Measurements from ENCODE around the gene EXD3.

Gene EXD3

GRCh38 chr9:137275588-137276472 is 147.1 kb downstream of the EXD3 start:
- no peak overlapping the region for H2AFZ ChIP-seq (ENCODE audit: low read length)
- peak overlapping the region; percentile 75 for H3K14ac ChIP-seq (ENCODE audit: low read length)
- no CpG with 5 or more reads among the region's 24 CpGs for WGBS, 2 donors (ENCODE audit: extremely low coverage in 2 of 2, insufficient read length in 2 of 2, insufficient replicate concordance in 1 of 2)
- H3K36me3 ChIP-seq (replicated peaks in 1 of 2; ENCODE audit: control insufficient read depth in 2 of 2, insufficient read depth in 2 of 2, low read length in 2 of 2): peaks cover 25 to 30% of the 10 kb centered on the region in 2 donors
- no peak overlapping the region for H3K4me3 ChIP-seq (ENCODE audit: low read length in 2 of 2)
- peak overlapping the region; percentile 39 for H2BK5ac ChIP-seq (ENCODE audit: low read length)
- no peak overlapping the region for H4K8ac ChIP-seq (ENCODE audit: low read depth, low read length)
- peak overlapping the region; percentile 58 for H2BK12ac ChIP-seq (ENCODE audit: low read length)
- no peak overlapping the region for H3K4me2 ChIP-seq (ENCODE audit: insufficient read depth, low read length, poor library complexity, severe bottlenecking)
- H2BK15ac ChIP-seq (ENCODE audit: low read length): peak overlapping the region; percentile 85
- H3K23ac ChIP-seq (ENCODE audit: low read depth, low read length, poor library complexity): peak overlapping the region; percentile 73
- H3K9me3 ChIP-seq (replicated peaks in 1 of 2; ENCODE audit: control insufficient read depth in 2 of 2, insufficient read depth in 1 of 2, low read depth in 1 of 2, low read length in 2 of 2): peaks cover 3 to 12% of the 10 kb centered on the region in 2 donors
- no peak for DNase-seq (ENCODE audit: low spot score)
- peak overlapping the region; percentile 71 for H3K18ac ChIP-seq (ENCODE audit: low read length)
- H4K91ac ChIP-seq (ENCODE audit: low read depth, low read length, poor library complexity): no peak overlapping the region
- peaks cover 11 to 23% of the 10 kb centered on the region in 2 donors for H3K4me1 ChIP-seq (ENCODE audit: control insufficient read depth in 2 of 2, insufficient read depth in 1 of 2, low read depth in 1 of 2, low read length in 2 of 2)
- H3K27ac ChIP-seq (replicated peaks; ENCODE audit: low read length): peak overlapping the region; percentile 22
- H2AK5ac ChIP-seq (ENCODE audit: low read depth, low read length): peak overlapping the region; percentile 86
- peaks cover 0 to 30% (median 9%) of the 10 kb centered on the region in 3 experiments for H3K27me3 ChIP-seq (ENCODE audit: control insufficient read depth in 3 of 3, insufficient read depth in 3 of 3, low read depth in 1 of 3, low read length in 3 of 3)
- peaks cover 9% of the 10 kb centered on the region for H3K79me1 ChIP-seq (ENCODE audit: low read depth, low read length)
- peak overlapping the region; percentile 47 for H2BK120ac ChIP-seq (ENCODE audit: low read depth, low read length)
- H3K4ac ChIP-seq (ENCODE audit: low read length): peak overlapping the region; percentile 66
- H3K9ac ChIP-seq (ENCODE audit: low read depth, low read length, poor library complexity): peak overlapping the region; percentile 60

GRCh38 chr9:137275203-137275587 is 147.8 kb downstream of the EXD3 start:
- Histone ChIP-seq H2BK120ac (ENCODE audit: low read depth, low read length) (no peak overlapping the region), H3K27me3 (ENCODE audit: control insufficient read depth in 3 of 3, insufficient read depth in 3 of 3, low read depth in 1 of 3, low read length in 3 of 3) (peaks cover 0 to 24% (median 9%) of the 10 kb centered on the region in 3 experiments), H2BK5ac (ENCODE audit: low read length) (peak overlapping the region; percentile 39), H3K27ac (replicated peaks; ENCODE audit: low read length) (peak overlapping the region; percentile 22), H3K14ac (ENCODE audit: low read length) (peak overlapping the region; percentile 21), H3K18ac (ENCODE audit: low read length) (no peak overlapping the region), H2AK5ac (ENCODE audit: low read depth, low read length) (peak overlapping the region; percentile 86), H3K79me1 (ENCODE audit: low read depth, low read length) (peaks cover 9% of the 10 kb centered on the region), H3K4me3 (ENCODE audit: low read length in 2 of 2) (no peak overlapping the region), H2BK15ac (ENCODE audit: low read length) (peak overlapping the region; percentile 85), H4K91ac (ENCODE audit: low read depth, low read length, poor library complexity) (no peak overlapping the region), H3K4me1 (ENCODE audit: control insufficient read depth in 2 of 2, insufficient read depth in 1 of 2, low read depth in 1 of 2, low read length in 2 of 2) (peaks cover 11 to 18% of the 10 kb centered on the region in 2 donors), H3K9me3 (replicated peaks in 1 of 2; ENCODE audit: control insufficient read depth in 2 of 2, insufficient read depth in 1 of 2, low read depth in 1 of 2, low read length in 2 of 2) (peaks cover 3 to 12% of the 10 kb centered on the region in 2 donors), H3K36me3 (replicated peaks in 1 of 2; ENCODE audit: control insufficient read depth in 2 of 2, insufficient read depth in 2 of 2, low read length in 2 of 2) (peaks cover 25 to 33% of the 10 kb centered on the region in 2 donors), H3K4ac (ENCODE audit: low read length) (peak overlapping the region; percentile 66), H3K4me2 (ENCODE audit: insufficient read depth, low read length, poor library complexity, severe bottlenecking) (no peak overlapping the region), H4K8ac (ENCODE audit: low read depth, low read length) (no peak overlapping the region), H2BK12ac (ENCODE audit: low read length) (no peak overlapping the region), H2AFZ (ENCODE audit: low read length) (no peak overlapping the region), H3K23ac (ENCODE audit: low read depth, low read length, poor library complexity) (peak overlapping the region; percentile 73), H3K9ac (ENCODE audit: low read depth, low read length, poor library complexity) (no peak overlapping the region)
- no CpG with 5 or more reads among the region's 10 CpGs for WGBS, 2 donors (ENCODE audit: extremely low coverage in 2 of 2, insufficient read length in 2 of 2, insufficient replicate concordance in 1 of 2)
- no peak for DNase-seq (ENCODE audit: low spot score)

- H3K4me1 ChIP-seq (ENCODE audit: control insufficient read depth in 2 of 2, insufficient read depth in 1 of 2, low read depth in 1 of 2, low read length in 2 of 2): peaks cover 11 to 18% of the 10 kb centered on the region in 2 donors
- no peak overlapping the region for H2BK5ac ChIP-seq (ENCODE audit: low read length)
- peak overlapping the region; percentile 82 for H4K8ac ChIP-seq (ENCODE audit: low read depth, low read length)
- H3K18ac ChIP-seq (ENCODE audit: low read length): no peak overlapping the region
- peaks cover 25 to 46% of the 10 kb centered on the region in 2 donors for H3K36me3 ChIP-seq (replicated peaks in 1 of 2; ENCODE audit: control insufficient read depth in 2 of 2, insufficient read depth in 2 of 2, low read length in 2 of 2)
- no peak overlapping the region for H3K23ac ChIP-seq (ENCODE audit: low read depth, low read length, poor library complexity)
- peaks cover 0 to 10% (median under 1%) of the 10 kb centered on the region in 3 experiments for H3K27me3 ChIP-seq (ENCODE audit: control insufficient read depth in 3 of 3, insufficient read depth in 3 of 3, low read depth in 1 of 3, low read length in 3 of 3)
- no peak overlapping the region for H3K27ac ChIP-seq (replicated peaks; ENCODE audit: low read length)
- peak overlapping the region in 1 of 2 donors; percentile 61 for H3K4me3 ChIP-seq (ENCODE audit: low read length in 2 of 2)
- peak overlapping the region; percentile 79 for H3K9ac ChIP-seq (ENCODE audit: low read depth, low read length, poor library complexity)
- peaks cover 4% of the 10 kb centered on the region for H3K79me1 ChIP-seq (ENCODE audit: low read depth, low read length)
- DNase-seq (ENCODE audit: low spot score): no peak
- no peak overlapping the region for H3K4ac ChIP-seq (ENCODE audit: low read length)
- H4K91ac ChIP-seq (ENCODE audit: low read depth, low read length, poor library complexity): peak overlapping the region; percentile 53
- no peak overlapping the region for H2BK120ac ChIP-seq (ENCODE audit: low read depth, low read length)
- H3K14ac ChIP-seq (ENCODE audit: low read length): no peak overlapping the region
- no CpG with 5 or more reads among the region's 15 CpGs for WGBS, 2 donors (ENCODE audit: extremely low coverage in 2 of 2, insufficient read length in 2 of 2, insufficient replicate concordance in 1 of 2)
- H3K9me3 ChIP-seq (replicated peaks in 1 of 2; ENCODE audit: control insufficient read depth in 2 of 2, insufficient read depth in 1 of 2, low read depth in 1 of 2, low read length in 2 of 2): peaks cover 0 to under 1% of the 10 kb centered on the region in 2 donors
- no peak overlapping the region for H3K4me2 ChIP-seq (ENCODE audit: insufficient read depth, low read length, poor library complexity, severe bottlenecking)
- H2AFZ ChIP-seq (ENCODE audit: low read length): no peak overlapping the region
- no peak overlapping the region for H2BK12ac ChIP-seq (ENCODE audit: low read length)
- H2AK5ac ChIP-seq (ENCODE audit: low read depth, low read length): no peak overlapping the region
- no peak overlapping the region for H2BK15ac ChIP-seq (ENCODE audit: low read length)
Observed at GRCh38 chr9:137273611-137274320, 149.2 kb downstream of the EXD3 start.

- Histone ChIP-seq H3K27me3 (ENCODE audit: control insufficient read depth in 3 of 3, insufficient read depth in 3 of 3, low read depth in 1 of 3, low read length in 3 of 3) (peaks cover 0 to 4% (median 0%) of the 10 kb centered on the region in 3 experiments), H3K14ac (ENCODE audit: low read length) (no peak overlapping the region), H3K79me1 (ENCODE audit: low read depth, low read length) (peaks cover 4% of the 10 kb centered on the region), H3K4ac (ENCODE audit: low read length) (no peak overlapping the region), H2BK120ac (ENCODE audit: low read depth, low read length) (no peak overlapping the region), H4K91ac (ENCODE audit: low read depth, low read length, poor library complexity) (no peak overlapping the region), H2BK12ac (ENCODE audit: low read length) (no peak overlapping the region), H2AFZ (ENCODE audit: low read length) (no peak overlapping the region), H2BK15ac (ENCODE audit: low read length) (no peak overlapping the region), H3K9me3 (replicated peaks in 1 of 2; ENCODE audit: control insufficient read depth in 2 of 2, insufficient read depth in 1 of 2, low read depth in 1 of 2, low read length in 2 of 2) (no peaks in the 10 kb centered on the region), H4K8ac (ENCODE audit: low read depth, low read length) (no peak overlapping the region), H3K36me3 (replicated peaks in 1 of 2; ENCODE audit: control insufficient read depth in 2 of 2, insufficient read depth in 2 of 2, low read length in 2 of 2) (peaks cover 26 to 53% of the 10 kb centered on the region in 2 donors), H3K4me1 (ENCODE audit: control insufficient read depth in 2 of 2, insufficient read depth in 1 of 2, low read depth in 1 of 2, low read length in 2 of 2) (peaks cover 11 to 18% of the 10 kb centered on the region in 2 donors), H3K9ac (ENCODE audit: low read depth, low read length, poor library complexity) (no peak overlapping the region), H2BK5ac (ENCODE audit: low read length) (peak overlapping the region; percentile 53), H3K4me2 (ENCODE audit: insufficient read depth, low read length, poor library complexity, severe bottlenecking) (no peak overlapping the region), H3K23ac (ENCODE audit: low read depth, low read length, poor library complexity) (no peak overlapping the region), H3K18ac (ENCODE audit: low read length) (no peak overlapping the region), H3K4me3 (ENCODE audit: low read length in 2 of 2) (no peak overlapping the region), H3K27ac (replicated peaks; ENCODE audit: low read length) (no peak overlapping the region), H2AK5ac (ENCODE audit: low read depth, low read length) (no peak overlapping the region)
- no CpG with 5 or more reads among the region's 13 CpGs for WGBS, 2 donors (ENCODE audit: extremely low coverage in 2 of 2, insufficient read length in 2 of 2, insufficient replicate concordance in 1 of 2)
- DNase-seq (ENCODE audit: low spot score): no peak
Observed at GRCh38 chr9:137273095-137273490, 149.9 kb downstream of the EXD3 start.
